ENCODE results near the gene DDX1. TPM values are rescaled to one million over a fixed set of nuclear protein-coding genes. Genes with fewer than 3 reads are reported as not detected.

DDX1 gene
- total RNA-seq, 4 donors from 2014 or later = 40.0 to 90.0 (median 52.4) TPM

DNA sequence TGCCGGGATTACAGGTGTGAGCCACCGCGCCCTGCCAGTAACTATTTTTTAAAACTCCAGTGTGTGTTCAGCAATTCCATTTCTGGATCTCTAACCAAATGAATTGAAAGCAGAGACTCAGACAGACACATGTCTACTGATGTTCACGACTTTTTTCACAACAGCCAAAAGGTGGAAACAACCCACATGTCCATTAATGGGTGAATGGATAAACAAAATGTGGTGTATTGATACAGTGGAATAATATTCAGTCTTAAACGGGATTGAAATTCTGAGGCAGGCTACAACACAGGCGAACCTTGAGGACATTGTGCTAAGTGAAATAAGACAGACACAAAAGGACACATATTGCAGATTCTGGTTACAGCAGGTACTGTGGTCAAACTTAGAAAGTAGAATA, 55.0 kb downstream of the DDX1 start:
- H3K9me3 ChIP-seq = no peaks in the 10 kb centered on the region
- DNase-seq = no peak
- H3K27me3 ChIP-seq = no peaks in the 10 kb centered on the region
- H3K4me1 ChIP-seq = no peaks in the 10 kb centered on the region
- no peak overlapping the region for H3K27ac ChIP-seq
- H3K36me3 ChIP-seq = no peaks in the 10 kb centered on the region
- H3K4me3 ChIP-seq = no peak overlapping the region
- TF ChIP-seq, protein P1, sequence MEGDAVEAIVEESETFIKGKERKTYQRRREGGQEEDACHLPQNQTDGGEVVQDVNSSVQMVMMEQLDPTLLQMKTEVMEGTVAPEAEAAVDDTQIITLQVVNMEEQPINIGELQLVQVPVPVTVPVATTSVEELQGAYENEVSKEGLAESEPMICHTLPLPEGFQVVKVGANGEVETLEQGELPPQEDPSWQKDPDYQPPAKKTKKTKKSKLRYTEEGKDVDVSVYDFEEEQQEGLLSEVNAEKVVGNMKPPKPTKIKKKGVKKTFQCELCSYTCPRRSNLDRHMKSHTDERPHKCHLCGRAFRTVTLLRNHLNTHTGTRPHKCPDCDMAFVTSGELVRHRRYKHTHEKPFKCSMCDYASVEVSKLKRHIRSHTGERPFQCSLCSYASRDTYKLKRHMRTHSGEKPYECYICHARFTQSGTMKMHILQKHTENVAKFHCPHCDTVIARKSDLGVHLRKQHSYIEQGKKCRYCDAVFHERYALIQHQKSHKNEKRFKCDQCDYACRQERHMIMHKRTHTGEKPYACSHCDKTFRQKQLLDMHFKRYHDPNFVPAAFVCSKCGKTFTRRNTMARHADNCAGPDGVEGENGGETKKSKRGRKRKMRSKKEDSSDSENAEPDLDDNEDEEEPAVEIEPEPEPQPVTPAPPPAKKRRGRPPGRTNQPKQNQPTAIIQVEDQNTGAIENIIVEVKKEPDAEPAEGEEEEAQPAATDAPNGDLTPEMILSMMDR (IDR thresholded peaks at IDR 0.05) = no peak
- TF ChIP-seq POLR2A (IDR thresholded peaks at IDR 0.05) = no peak

GRCh38 chr2:15647622-15648590, 56.2 kb downstream of the DDX1 start:
- no peak for DNase-seq
- no peaks in the 10 kb centered on the region for H3K9me3 ChIP-seq
- no peaks in the 10 kb centered on the region for H3K27me3 ChIP-seq
- no peak overlapping the region for H3K27ac ChIP-seq
- no peaks in the 10 kb centered on the region for H3K36me3 ChIP-seq
- H3K4me1 ChIP-seq = no peaks in the 10 kb centered on the region
- H3K4me3 ChIP-seq = no peak overlapping the region
- no peak for TF ChIP-seq POLR2A (IDR thresholded peaks at IDR 0.05)
- TF ChIP-seq, protein P1 (IDR thresholded peaks at IDR 0.05) = no peak

DNA sequence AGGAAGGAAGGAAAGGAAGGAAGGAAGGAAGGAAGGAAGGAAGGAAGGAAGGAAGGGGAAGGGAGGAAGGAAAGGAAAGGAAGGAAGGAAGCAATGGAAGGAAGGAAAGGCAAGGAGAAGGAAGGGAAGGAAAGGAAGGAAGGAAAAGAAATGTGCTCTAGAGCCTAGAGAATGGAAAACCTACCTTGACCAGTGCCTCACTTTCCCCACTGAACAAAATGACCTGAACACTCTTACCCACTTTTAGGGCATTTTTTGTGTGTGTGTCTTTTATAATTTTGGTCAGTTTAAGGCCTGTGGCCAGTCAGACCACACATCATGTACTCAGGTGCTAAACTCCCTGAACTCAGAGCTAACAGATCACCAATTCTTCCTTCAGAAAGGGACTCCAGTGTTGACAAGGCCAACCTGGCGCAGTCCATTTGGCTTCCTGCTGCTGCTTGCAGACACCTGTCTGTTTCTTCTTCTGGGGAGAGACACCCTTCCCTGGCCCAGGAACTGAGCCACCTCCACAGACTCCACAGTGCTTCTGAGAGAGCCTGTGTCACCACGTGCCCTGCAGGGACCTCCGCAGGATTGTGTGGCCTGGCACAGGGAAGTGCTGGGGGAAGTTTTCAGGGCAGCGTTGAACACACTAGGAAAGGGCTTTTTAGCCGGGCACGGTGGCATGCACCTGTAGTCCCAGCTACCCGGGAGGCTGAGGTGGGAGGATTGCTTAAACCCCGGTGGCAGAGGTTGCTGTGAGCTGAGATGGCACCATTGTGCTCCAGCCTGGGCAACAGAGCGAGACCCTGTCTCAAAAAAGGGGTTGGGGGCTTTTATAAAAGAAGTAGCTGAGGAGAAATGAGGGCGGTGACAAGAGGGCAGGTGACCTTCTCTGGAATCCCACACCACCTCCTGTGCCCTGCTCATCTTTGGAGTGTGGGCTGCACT, 57.2 kb downstream of the DDX1 start:
- Histone ChIP-seq H3K27me3 (no peaks in the 10 kb centered on the region), H3K36me3 (no peaks in the 10 kb centered on the region), H3K9me3 (no peaks in the 10 kb centered on the region), H3K4me3 (no peak overlapping the region), H3K4me1 (no peaks in the 10 kb centered on the region), H3K27ac (no peak overlapping the region)
- DNase-seq = no peak
- TF ChIP-seq POLR2A (IDR thresholded peaks at IDR 0.05) = no peak
- TF ChIP-seq, protein P1 (IDR thresholded peaks at IDR 0.05) = no peak

DNA sequence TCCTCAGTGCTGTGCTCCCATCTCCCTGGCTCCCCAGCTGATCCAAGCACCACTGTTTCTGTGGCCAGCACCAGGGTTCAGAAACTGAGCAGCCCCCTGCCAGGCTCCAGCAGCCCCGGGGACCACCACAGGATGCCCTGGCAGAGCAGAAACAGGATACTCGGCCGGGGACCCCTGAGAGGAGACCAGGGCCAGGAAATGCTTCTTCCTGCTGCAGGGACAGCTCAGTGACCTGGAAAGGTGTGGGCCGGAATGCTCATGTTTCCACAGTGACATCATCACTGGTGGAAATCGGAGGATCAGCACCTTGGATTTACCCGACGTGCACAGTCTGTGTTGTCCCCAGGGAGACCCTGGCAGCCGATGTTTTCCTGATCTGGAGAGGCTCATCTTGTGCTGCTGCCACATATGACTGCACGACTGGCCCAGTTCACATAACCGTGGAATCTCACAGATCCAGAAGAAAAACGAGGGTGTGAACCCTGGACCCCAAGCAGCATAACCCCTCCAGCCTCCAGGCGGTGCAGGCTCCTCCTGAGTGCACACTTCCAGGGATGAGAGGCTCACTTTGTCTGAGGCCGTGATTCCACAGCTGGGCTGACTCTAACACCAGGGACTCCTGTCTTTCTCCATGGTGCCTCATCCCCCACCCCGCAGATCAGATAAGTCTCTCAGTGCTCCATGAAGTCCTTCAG, 58.0 kb downstream of the DDX1 start:
- Histone ChIP-seq H3K27ac (no peak overlapping the region), H3K27me3 (no peaks in the 10 kb centered on the region), H3K36me3 (no peaks in the 10 kb centered on the region), H3K9me3 (no peaks in the 10 kb centered on the region), H3K4me1 (no peaks in the 10 kb centered on the region), H3K4me3 (no peak overlapping the region)
- TF ChIP-seq POLR2A (IDR thresholded peaks at IDR 0.05) = no peak
- TF ChIP-seq, protein P1 (IDR thresholded peaks at IDR 0.05) = no peak
- DNase-seq = no peak
